Mucosa of rectum (tissue), 2 donors: ENCODE data around the gene EOMES.
A peak's percentile ranks its signal among the peaks of the same experiment; 100 is the strongest.

Experiments
- H3K27ac ChIP-seq, 2 donors: one replicate each; pipeline ENCODE4 v1.7.0; 2013; ENCODE audit warnings: inconsistent platforms in 2 of 2, low read depth in 2 of 2, low read length in 2 of 2
- H3K27me3 ChIP-seq, 2 donors: one replicate each; pipeline ENCODE4 v1.7.0; 2013; ENCODE audit warnings: low read length in 2 of 2; ENCODE audit not compliant: control insufficient read depth in 2 of 2, insufficient read depth in 2 of 2
- H3K36me3 ChIP-seq, 2 donors: one replicate each; pipeline ENCODE4 v1.7.0; 2013; ENCODE audit warnings: low read length in 2 of 2; ENCODE audit not compliant: control insufficient read depth in 2 of 2, insufficient read depth in 2 of 2
- H3K4me1 ChIP-seq, 2 donors: one replicate each; pipeline ENCODE4 v1.7.0; 2013; ENCODE audit warnings: low read length in 2 of 2, mild to moderate bottlenecking in 1 of 2; ENCODE audit not compliant: control insufficient read depth in 2 of 2, insufficient read depth in 2 of 2
- H3K4me3 ChIP-seq, 2 donors: one replicate each; pipeline ENCODE4 v1.7.0; 2013; ENCODE audit warnings: low read length in 2 of 2
- H3K9ac ChIP-seq, 2 donors: one replicate each; pipeline ENCODE4 v1.7.0; 2013; ENCODE audit warnings: low read length in 2 of 2, low read depth in 1 of 2, mild to moderate bottlenecking in 1 of 2
- H3K9me3 ChIP-seq, 2 donors: one replicate each; pipeline ENCODE4 v1.7.0; 2013; ENCODE audit warnings: low read length in 2 of 2; ENCODE audit not compliant: control insufficient read depth in 2 of 2
- donor health status: healthy.
- donor health status: Normal muscosa, but diverticular disease.

EOMES gene

GRCh38 chr3:27684302-27684701 lies 37.8 kb downstream of the EOMES start:
- no peaks in the 10 kb centered on the region for H3K27me3 ChIP-seq
- H3K36me3 ChIP-seq: no peaks in the 10 kb centered on the region
- H3K4me3 ChIP-seq: no peak overlapping the region
- peaks cover 0 to 4% of the 10 kb centered on the region in 2 donors for H3K4me1 ChIP-seq
- no peaks in the 10 kb centered on the region for H3K9me3 ChIP-seq
- H3K9ac ChIP-seq: no peak overlapping the region
- no peak overlapping the region for H3K27ac ChIP-seq

GRCh38 chr3:27681249-27681748 lies 40.8 kb downstream of the EOMES start:
- peak overlapping the region in 1 of 2 donors; percentile 2 for H3K4me3 ChIP-seq
- no peaks in the 10 kb centered on the region for H3K36me3 ChIP-seq
- peaks cover 0 to 4% of the 10 kb centered on the region in 2 donors for H3K4me1 ChIP-seq
- no peaks in the 10 kb centered on the region for H3K9me3 ChIP-seq
- no peak overlapping the region for H3K9ac ChIP-seq
- H3K27me3 ChIP-seq: no peaks in the 10 kb centered on the region
- H3K27ac ChIP-seq: no peak overlapping the region

- Histone ChIP-seq H3K4me1 (peaks cover 0 to 4% of the 10 kb centered on the region in 2 donors), H3K9ac (no peak overlapping the region), H3K4me3 (no peak overlapping the region), H3K27ac (peak overlapping the region; percentile 2 to 14), H3K9me3 (no peaks in the 10 kb centered on the region), H3K27me3 (no peaks in the 10 kb centered on the region), H3K36me3 (no peaks in the 10 kb centered on the region)
Measured at GRCh38 chr3:27680517-27681246, 41.4 kb downstream of the EOMES start.

- no peaks in the 10 kb centered on the region for H3K9me3 ChIP-seq
- H3K9ac ChIP-seq: no peak overlapping the region
- H3K36me3 ChIP-seq: no peaks in the 10 kb centered on the region
- no peak overlapping the region for H3K27ac ChIP-seq
- H3K27me3 ChIP-seq: no peaks in the 10 kb centered on the region
- no peak overlapping the region for H3K4me3 ChIP-seq
- H3K4me1 ChIP-seq: peaks cover 0 to 4% of the 10 kb centered on the region in 2 donors
Measured at GRCh38 chr3:27679691-27680090, 42.4 kb downstream of the EOMES start.

GRCh38 chr3:27678234-27678633 lies 43.9 kb downstream of the EOMES start:
- Histone ChIP-seq H3K4me1 (peaks cover 0 to 4% of the 10 kb centered on the region in 2 donors), H3K9ac (no peak overlapping the region), H3K9me3 (no peaks in the 10 kb centered on the region), H3K4me3 (no peak overlapping the region), H3K36me3 (no peaks in the 10 kb centered on the region), H3K27ac (no peak overlapping the region), H3K27me3 (no peaks in the 10 kb centered on the region)

- Histone ChIP-seq H3K36me3 (no peaks in the 10 kb centered on the region), H3K9me3 (no peaks in the 10 kb centered on the region), H3K4me3 (no peak overlapping the region), H3K9ac (no peak overlapping the region), H3K27ac (no peak overlapping the region), H3K27me3 (no peaks in the 10 kb centered on the region), H3K4me1 (peaks cover 0 to 4% of the 10 kb centered on the region in 2 donors)
Measured at GRCh38 chr3:27677565-27677964, 44.6 kb downstream of the EOMES start.

GRCh38 chr3:27675287-27675686 lies 46.8 kb downstream of the EOMES start:
- Histone ChIP-seq H3K4me3 (no peak overlapping the region), H3K9me3 (no peaks in the 10 kb centered on the region), H3K4me1 (no peaks in the 10 kb centered on the region), H3K27me3 (no peaks in the 10 kb centered on the region), H3K36me3 (no peaks in the 10 kb centered on the region), H3K27ac (no peak overlapping the region), H3K9ac (no peak overlapping the region)

- no peak overlapping the region for H3K9ac ChIP-seq
- H3K4me1 ChIP-seq: no peaks in the 10 kb centered on the region
- no peak overlapping the region for H3K4me3 ChIP-seq
- H3K36me3 ChIP-seq: no peaks in the 10 kb centered on the region
- H3K27me3 ChIP-seq: no peaks in the 10 kb centered on the region
- H3K27ac ChIP-seq: no peak overlapping the region
- no peaks in the 10 kb centered on the region for H3K9me3 ChIP-seq
Measured at GRCh38 chr3:27673701-27674100, 48.4 kb downstream of the EOMES start.

- H3K9me3 ChIP-seq: no peaks in the 10 kb centered on the region
- no peak overlapping the region for H3K4me3 ChIP-seq
- no peaks in the 10 kb centered on the region for H3K27me3 ChIP-seq
- no peaks in the 10 kb centered on the region for H3K4me1 ChIP-seq
- H3K36me3 ChIP-seq: no peaks in the 10 kb centered on the region
- H3K27ac ChIP-seq: no peak overlapping the region
- H3K9ac ChIP-seq: no peak overlapping the region
Measured at GRCh38 chr3:27671101-27671500, 51.0 kb downstream of the EOMES start.

- H3K4me1 ChIP-seq: no peaks in the 10 kb centered on the region
- no peaks in the 10 kb centered on the region for H3K9me3 ChIP-seq
- no peak overlapping the region for H3K4me3 ChIP-seq
- H3K9ac ChIP-seq: no peak overlapping the region
- no peaks in the 10 kb centered on the region for H3K27me3 ChIP-seq
- H3K36me3 ChIP-seq: no peaks in the 10 kb centered on the region
- no peak overlapping the region for H3K27ac ChIP-seq
Measured at GRCh38 chr3:27670619-27671018, 51.5 kb downstream of the EOMES start.
